Measurements from ENCODE around the gene SIGLEC7. TPM values are rescaled to one million over a fixed set of nuclear protein-coding genes. Genes with fewer than 3 reads are reported as not detected.

The SIGLEC7 gene
- total and polyA plus RNA-seq, 2 experiments from 2014 or later, result not detected

GRCh38 chr19:51198641-51199040 lies 56.5 kb downstream of the SIGLEC7 start:
- Histone ChIP-seq H2AFZ (no peak overlapping the region), H4K20me1 (ENCODE audit: insufficient read depth) (no peaks in the 10 kb centered on the region), H3K4me1 (ENCODE audit: insufficient read depth) (no peaks in the 10 kb centered on the region), H3K4me3 (no peak overlapping the region), H3K4me2 (ENCODE audit: unreplicated experiment) (no peak overlapping the region), H3K9me3 (ENCODE audit: low read depth) (no peaks in the 10 kb centered on the region), H3K9ac (no peak overlapping the region), H3K79me2 (ENCODE audit: insufficient read depth) (no peaks in the 10 kb centered on the region), H3K27ac (no peak overlapping the region), H3K36me3 (ENCODE audit: low read depth) (no peaks in the 10 kb centered on the region), H3K27me3 (replicated peaks; ENCODE audit: insufficient read depth) (no peaks in the 10 kb centered on the region), H3F3A (ENCODE audit: insufficient read depth) (no peaks in the 10 kb centered on the region), H3K9me2 (ENCODE audit: insufficient read depth) (no peaks in the 10 kb centered on the region)
- WGBS, 2 experiments (ENCODE audit: low coverage in 1 of 2, low lambda C conversion rate in 2 of 2, missing lambda C conversion rate in 2 of 2), result 33 to 38% methylated on average over 7 to 9 of the region's 9 CpGs
- no peak for TF ChIP-seq EZH2phosphoT487 (IDR thresholded peaks at IDR 0.05; ENCODE audit: insufficient read depth, low read depth)
- no peak for TF ChIP-seq EZH2 (IDR thresholded peaks at IDR 0.05; ENCODE audit: insufficient read depth, poor library complexity, severe bottlenecking)
- no peak for DNase-seq
- in situ Hi-C loops (cut with MboI), result no loop called here

GRCh38 chr19:51200071-51200666 lies 58.1 kb downstream of the SIGLEC7 start:
- no peak overlapping the region for H3K9ac ChIP-seq
- H3K27me3 ChIP-seq (replicated peaks; ENCODE audit: insufficient read depth), result no peaks in the 10 kb centered on the region
- H3K4me1 ChIP-seq (ENCODE audit: insufficient read depth), result no peaks in the 10 kb centered on the region
- in situ Hi-C loops (cut with MboI), result no loop called here
- H3K79me2 ChIP-seq (ENCODE audit: insufficient read depth), result no peaks in the 10 kb centered on the region
- H3F3A ChIP-seq (ENCODE audit: insufficient read depth), result no peaks in the 10 kb centered on the region
- no peak overlapping the region for H3K27ac ChIP-seq
- WGBS, 2 experiments (ENCODE audit: low coverage in 1 of 2, low lambda C conversion rate in 2 of 2, missing lambda C conversion rate in 2 of 2), result 27 to 35% methylated on average over 10 of the region's 10 CpGs
- no peaks in the 10 kb centered on the region for H4K20me1 ChIP-seq (ENCODE audit: insufficient read depth)
- no peaks in the 10 kb centered on the region for H3K36me3 ChIP-seq (ENCODE audit: low read depth)
- H3K9me2 ChIP-seq (ENCODE audit: insufficient read depth), result no peaks in the 10 kb centered on the region
- no peak for TF ChIP-seq EZH2 (IDR thresholded peaks at IDR 0.05; ENCODE audit: insufficient read depth, poor library complexity, severe bottlenecking)
- TF ChIP-seq EZH2phosphoT487 (IDR thresholded peaks at IDR 0.05; ENCODE audit: insufficient read depth, low read depth), result no peak
- H3K9me3 ChIP-seq (ENCODE audit: low read depth), result no peaks in the 10 kb centered on the region
- no peak overlapping the region for H3K4me2 ChIP-seq (ENCODE audit: unreplicated experiment)
- DNase-seq, result no peak
- no peak overlapping the region for H2AFZ ChIP-seq
- H3K4me3 ChIP-seq, result no peak overlapping the region

GRCh38 chr19:51201712-51202111 lies 59.6 kb downstream of the SIGLEC7 start:
- no peak overlapping the region for H3K9ac ChIP-seq
- H2AFZ ChIP-seq, result no peak overlapping the region
- no peaks in the 10 kb centered on the region for H3K9me2 ChIP-seq (ENCODE audit: insufficient read depth)
- H3F3A ChIP-seq (ENCODE audit: insufficient read depth), result no peaks in the 10 kb centered on the region
- H3K4me1 ChIP-seq (ENCODE audit: insufficient read depth), result no peaks in the 10 kb centered on the region
- H3K36me3 ChIP-seq (ENCODE audit: low read depth), result no peaks in the 10 kb centered on the region
- H3K27ac ChIP-seq, result no peak overlapping the region
- H3K4me2 ChIP-seq (ENCODE audit: unreplicated experiment), result no peak overlapping the region
- no peaks in the 10 kb centered on the region for H3K27me3 ChIP-seq (replicated peaks; ENCODE audit: insufficient read depth)
- no peaks in the 10 kb centered on the region for H3K9me3 ChIP-seq (ENCODE audit: low read depth)
- H3K4me3 ChIP-seq, result no peak overlapping the region
- in situ Hi-C loops (cut with MboI), result no loop called here
- no peaks in the 10 kb centered on the region for H3K79me2 ChIP-seq (ENCODE audit: insufficient read depth)
- no peak for DNase-seq
- no peak for TF ChIP-seq EZH2phosphoT487 (IDR thresholded peaks at IDR 0.05; ENCODE audit: insufficient read depth, low read depth)
- TF ChIP-seq EZH2 (IDR thresholded peaks at IDR 0.05; ENCODE audit: insufficient read depth, poor library complexity, severe bottlenecking), result no peak
- H4K20me1 ChIP-seq (ENCODE audit: insufficient read depth), result no peaks in the 10 kb centered on the region
- 35 to 39% methylated on average over 5 of the region's 5 CpGs for WGBS, 2 experiments (ENCODE audit: low coverage in 1 of 2, low lambda C conversion rate in 2 of 2, missing lambda C conversion rate in 2 of 2)

Other genes starting within 250 kb of the SIGLEC7 start
- gene KLK4, start 230.9 kb upstream of the SIGLEC7 start, total RNA-seq (2014; rRNA removed; shearing (Covaris generic)), result not detected in 2 replicates
- gene KLK4, start 230.9 kb upstream of the SIGLEC7 start, polyA plus RNA-seq (2016; fragmentation: Nextera tagmentation; extraction: Ambion mirVana), result not detected in 2 replicates
- gene KLK5, start 189.3 kb upstream of the SIGLEC7 start, total RNA-seq (2014; rRNA removed; shearing (Covaris generic)), result not detected in 2 replicates
- 0.23 TPM in 1 of 2 replicates, not detected in the other for gene KLK5, start 189.3 kb upstream of the SIGLEC7 start, polyA plus RNA-seq (2016; fragmentation: Nextera tagmentation; extraction: Ambion mirVana)
- not detected in 2 replicates for gene KLK6, start 172.7 kb upstream of the SIGLEC7 start, total RNA-seq (2014; rRNA removed; shearing (Covaris generic))
- gene KLK6, start 172.7 kb upstream of the SIGLEC7 start, polyA plus RNA-seq (2016; fragmentation: Nextera tagmentation; extraction: Ambion mirVana), result not detected in 2 replicates
- not detected in 2 replicates for gene KLK7, start 158.4 kb upstream of the SIGLEC7 start, total RNA-seq (2014; rRNA removed; shearing (Covaris generic))
- gene KLK7, start 158.4 kb upstream of the SIGLEC7 start, polyA plus RNA-seq (2016; fragmentation: Nextera tagmentation; extraction: Ambion mirVana), result not detected in 2 replicates
- not detected in 2 replicates for gene KLK8, start 140.7 kb upstream of the SIGLEC7 start, total RNA-seq (2014; rRNA removed; shearing (Covaris generic))
- gene KLK8, start 140.7 kb upstream of the SIGLEC7 start, polyA plus RNA-seq (2016; fragmentation: Nextera tagmentation; extraction: Ambion mirVana), result not detected in 2 replicates
- gene KLK10, start 122.6 kb upstream of the SIGLEC7 start, total RNA-seq (2014; rRNA removed; shearing (Covaris generic)), result not detected in 2 replicates
- not detected in 2 replicates for gene KLK10, start 122.6 kb upstream of the SIGLEC7 start, polyA plus RNA-seq (2016; fragmentation: Nextera tagmentation; extraction: Ambion mirVana)
- gene KLK11, start 115.7 kb upstream of the SIGLEC7 start, total RNA-seq (2014; rRNA removed; shearing (Covaris generic)), result not detected in 2 replicates
- gene KLK11, start 115.7 kb upstream of the SIGLEC7 start, polyA plus RNA-seq (2016; fragmentation: Nextera tagmentation; extraction: Ambion mirVana), result not detected in 2 replicates
- gene KLK12, start 107.3 kb upstream of the SIGLEC7 start, total RNA-seq (2014; rRNA removed; shearing (Covaris generic)), result not detected in 2 replicates
- gene KLK12, start 107.3 kb upstream of the SIGLEC7 start, polyA plus RNA-seq (2016; fragmentation: Nextera tagmentation; extraction: Ambion mirVana), result not detected in 2 replicates
- not detected in 2 replicates for gene KLK13, start 77.2 kb upstream of the SIGLEC7 start, total RNA-seq (2014; rRNA removed; shearing (Covaris generic))
- gene KLK13, start 77.2 kb upstream of the SIGLEC7 start, polyA plus RNA-seq (2016; fragmentation: Nextera tagmentation; extraction: Ambion mirVana), result 0.25 TPM in 1 of 2 replicates, not detected in the other
- not detected in 2 replicates for gene KLK14, start 59.4 kb upstream of the SIGLEC7 start, total RNA-seq (2014; rRNA removed; shearing (Covaris generic))
- gene KLK14, start 59.4 kb upstream of the SIGLEC7 start, polyA plus RNA-seq (2016; fragmentation: Nextera tagmentation; extraction: Ambion mirVana), result not detected in 2 replicates
- gene CTU1, start 33.9 kb upstream of the SIGLEC7 start, total RNA-seq (2014; rRNA removed; shearing (Covaris generic)), result 9.0 and 11.3 TPM in 2 replicates
- gene CTU1, start 33.9 kb upstream of the SIGLEC7 start, polyA plus RNA-seq (2016; fragmentation: Nextera tagmentation; extraction: Ambion mirVana), result 4.2 and 4.4 TPM in 2 replicates
- gene SIGLEC9, start 17.4 kb upstream of the SIGLEC7 start, total RNA-seq (2014; rRNA removed; shearing (Covaris generic)), result not detected in 2 replicates
- gene SIGLEC9, start 17.4 kb upstream of the SIGLEC7 start, polyA plus RNA-seq (2016; fragmentation: Nextera tagmentation; extraction: Ambion mirVana), result not detected in 2 replicates
- gene CD33, start 82.8 kb downstream of the SIGLEC7 start, total RNA-seq (2014; rRNA removed; shearing (Covaris generic)), result not detected in 2 replicates
- gene CD33, start 82.8 kb downstream of the SIGLEC7 start, polyA plus RNA-seq (2016; fragmentation: Nextera tagmentation; extraction: Ambion mirVana), result 0.30 TPM in 1 of 2 replicates, not detected in the other
- not detected in 2 replicates for gene SIGLECL1, start 108.8 kb downstream of the SIGLEC7 start, total RNA-seq (2014; rRNA removed; shearing (Covaris generic))
- not detected in 2 replicates for gene SIGLECL1, start 108.8 kb downstream of the SIGLEC7 start, polyA plus RNA-seq (2016; fragmentation: Nextera tagmentation; extraction: Ambion mirVana)
- gene IGLON5, start 169.3 kb downstream of the SIGLEC7 start, total RNA-seq (2014; rRNA removed; shearing (Covaris generic)), result not detected in 2 replicates
- not detected in 2 replicates for gene IGLON5, start 169.3 kb downstream of the SIGLEC7 start, polyA plus RNA-seq (2016; fragmentation: Nextera tagmentation; extraction: Ambion mirVana)
- 1.7 and 2.0 TPM in 2 replicates for gene VSIG10L, start 199.8 kb downstream of the SIGLEC7 start, total RNA-seq (2014; rRNA removed; shearing (Covaris generic))
- gene VSIG10L, start 199.8 kb downstream of the SIGLEC7 start, polyA plus RNA-seq (2016; fragmentation: Nextera tagmentation; extraction: Ambion mirVana), result 0.61 and 1.4 TPM in 2 replicates
- 84.3 and 95.9 TPM in 2 replicates for gene ETFB, start 224.1 kb downstream of the SIGLEC7 start, total RNA-seq (2014; rRNA removed; shearing (Covaris generic))
- gene ETFB, start 224.1 kb downstream of the SIGLEC7 start, polyA plus RNA-seq (2016; fragmentation: Nextera tagmentation; extraction: Ambion mirVana), result 141 and 146 TPM in 2 replicates
- not detected in 2 replicates for gene CLDND2, start 226.7 kb downstream of the SIGLEC7 start, total RNA-seq (2014; rRNA removed; shearing (Covaris generic))
- gene CLDND2, start 226.7 kb downstream of the SIGLEC7 start, polyA plus RNA-seq (2016; fragmentation: Nextera tagmentation; extraction: Ambion mirVana), result 0.93 and 1.0 TPM in 2 replicates
- gene NKG7, start 230.4 kb downstream of the SIGLEC7 start, total RNA-seq (2014; rRNA removed; shearing (Covaris generic)), result not detected in 2 replicates
- not detected in 2 replicates for gene NKG7, start 230.4 kb downstream of the SIGLEC7 start, polyA plus RNA-seq (2016; fragmentation: Nextera tagmentation; extraction: Ambion mirVana)
- not detected in 2 replicates for gene LIM2, start 245.7 kb downstream of the SIGLEC7 start, total RNA-seq (2014; rRNA removed; shearing (Covaris generic))
- gene LIM2, start 245.7 kb downstream of the SIGLEC7 start, polyA plus RNA-seq (2016; fragmentation: Nextera tagmentation; extraction: Ambion mirVana), result not detected in 2 replicates
- gene C19orf84, start 248.3 kb downstream of the SIGLEC7 start, total RNA-seq (2014; rRNA removed; shearing (Covaris generic)), result not detected in 2 replicates
- gene C19orf84, start 248.3 kb downstream of the SIGLEC7 start, polyA plus RNA-seq (2016; fragmentation: Nextera tagmentation; extraction: Ambion mirVana), result not detected in 2 replicates

Measured in GM23248 (cell line).